ENCODE measurements around the gene PHF2. TPM values are rescaled to one million over a fixed set of nuclear protein-coding genes. Genes with fewer than 3 reads are reported as not detected.

The PHF2 gene
- total RNA-seq, 1 donor from 2014 or later, result 29.4 TPM

DNA sequence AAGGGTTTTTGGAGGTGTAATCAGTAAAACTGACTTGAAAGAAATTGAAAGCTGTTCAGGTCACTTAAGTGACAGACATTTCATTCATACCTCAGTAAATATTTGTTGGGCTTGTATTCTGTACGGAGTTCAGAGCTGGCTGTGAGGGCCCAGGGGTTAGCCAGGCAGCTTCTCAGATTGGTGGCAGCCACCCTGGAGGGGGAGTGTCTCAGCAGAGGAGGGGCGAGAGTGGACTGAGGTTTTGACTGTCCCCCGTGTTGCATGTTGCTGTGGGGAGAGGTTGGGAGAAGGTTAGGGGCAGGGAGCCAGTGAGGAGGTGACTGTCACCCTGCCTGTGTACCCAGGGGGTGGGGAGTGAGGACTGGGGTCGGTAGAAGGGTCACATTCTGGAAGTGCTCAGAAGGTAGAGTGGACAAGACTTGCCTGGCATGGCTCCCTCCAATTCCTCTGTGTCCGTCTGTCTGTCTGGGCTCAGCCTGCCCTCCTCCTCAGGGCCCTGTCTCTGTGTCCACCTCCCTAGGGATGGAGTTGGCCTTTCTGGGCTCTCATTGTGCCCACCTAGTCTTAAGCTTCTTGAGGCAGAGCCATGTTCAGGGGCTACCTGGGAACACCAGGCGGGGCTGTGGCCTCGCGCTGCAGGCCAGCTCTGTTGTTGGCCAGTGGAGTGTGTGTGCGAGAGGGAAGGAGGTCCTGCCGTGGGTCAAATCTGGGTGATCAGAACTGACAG lies 4.4 kb downstream of the PHF2 start:
- TF ChIP-seq, protein P1, sequence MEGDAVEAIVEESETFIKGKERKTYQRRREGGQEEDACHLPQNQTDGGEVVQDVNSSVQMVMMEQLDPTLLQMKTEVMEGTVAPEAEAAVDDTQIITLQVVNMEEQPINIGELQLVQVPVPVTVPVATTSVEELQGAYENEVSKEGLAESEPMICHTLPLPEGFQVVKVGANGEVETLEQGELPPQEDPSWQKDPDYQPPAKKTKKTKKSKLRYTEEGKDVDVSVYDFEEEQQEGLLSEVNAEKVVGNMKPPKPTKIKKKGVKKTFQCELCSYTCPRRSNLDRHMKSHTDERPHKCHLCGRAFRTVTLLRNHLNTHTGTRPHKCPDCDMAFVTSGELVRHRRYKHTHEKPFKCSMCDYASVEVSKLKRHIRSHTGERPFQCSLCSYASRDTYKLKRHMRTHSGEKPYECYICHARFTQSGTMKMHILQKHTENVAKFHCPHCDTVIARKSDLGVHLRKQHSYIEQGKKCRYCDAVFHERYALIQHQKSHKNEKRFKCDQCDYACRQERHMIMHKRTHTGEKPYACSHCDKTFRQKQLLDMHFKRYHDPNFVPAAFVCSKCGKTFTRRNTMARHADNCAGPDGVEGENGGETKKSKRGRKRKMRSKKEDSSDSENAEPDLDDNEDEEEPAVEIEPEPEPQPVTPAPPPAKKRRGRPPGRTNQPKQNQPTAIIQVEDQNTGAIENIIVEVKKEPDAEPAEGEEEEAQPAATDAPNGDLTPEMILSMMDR (IDR thresholded peaks at IDR 0.05), result no peak
- Mint-ChIP-seq H3K36me3 (ENCODE audit: low read depth) (no peaks in the 10 kb centered on the region), H3K27me3 (ENCODE audit: low read depth) (no peaks in the 10 kb centered on the region), H3K4me3 (ENCODE audit: unreplicated experiment) (no peak overlapping the region), H3K27ac (ENCODE audit: unreplicated experiment) (peak overlapping the region; percentile 59), H3K4me1 (ENCODE audit: low read depth) (peaks cover 55% of the 10 kb centered on the region), H3K9me3 (ENCODE audit: low read depth) (peaks cover 9% of the 10 kb centered on the region)
- no peak for DNase-seq (ENCODE audit: low spot score)

DNA sequence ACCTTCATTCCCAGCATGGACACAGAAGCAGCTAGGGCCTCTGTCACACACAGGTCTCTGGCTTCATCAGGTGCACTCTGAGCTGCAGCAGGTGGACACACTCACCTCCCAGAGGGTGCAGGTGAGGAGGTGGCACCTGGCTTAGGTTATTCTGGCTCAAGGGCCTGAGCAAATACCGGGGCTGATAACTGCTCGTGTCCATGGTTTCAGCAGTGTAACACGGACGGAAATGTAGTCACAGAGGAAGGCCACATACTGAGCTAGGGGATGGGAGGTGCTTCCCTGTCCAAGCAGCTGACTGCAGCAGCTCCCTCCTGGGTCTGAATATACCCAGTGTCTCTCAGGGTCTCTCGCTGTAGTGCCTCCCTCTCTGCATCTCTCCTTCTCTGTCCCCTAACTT lies 5.7 kb downstream of the PHF2 start:
- Mint-ChIP-seq H3K27me3 (ENCODE audit: low read depth) (no peaks in the 10 kb centered on the region), H3K9me3 (ENCODE audit: low read depth) (peaks cover 9% of the 10 kb centered on the region), H3K4me1 (ENCODE audit: low read depth) (peaks cover 55% of the 10 kb centered on the region), H3K27ac (ENCODE audit: unreplicated experiment) (peak overlapping the region; percentile 42), H3K4me3 (ENCODE audit: unreplicated experiment) (no peak overlapping the region), H3K36me3 (ENCODE audit: low read depth) (no peaks in the 10 kb centered on the region)
- DNase-seq (ENCODE audit: low spot score), result no peak
- TF ChIP-seq, protein P1 (IDR thresholded peaks at IDR 0.05), result no peak

DNA sequence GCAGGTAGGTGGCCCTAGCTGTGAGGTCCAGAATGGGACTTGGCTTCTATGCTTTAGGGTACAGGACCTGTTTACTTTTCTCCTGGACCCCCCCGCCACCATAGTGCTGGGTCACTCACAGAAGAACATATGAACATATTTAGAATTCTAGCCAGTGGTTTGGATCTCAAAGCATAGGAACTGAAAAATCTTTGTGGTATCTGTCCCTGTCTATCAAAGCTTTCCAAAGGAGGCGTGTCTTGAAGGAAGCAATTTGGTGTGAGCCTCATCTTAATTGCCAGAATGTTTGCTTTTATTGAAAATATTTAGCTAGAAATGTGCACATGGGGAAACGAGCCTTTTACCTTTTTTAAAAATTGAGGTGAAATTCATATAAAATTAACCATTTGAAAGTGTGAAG lies 6.2 kb downstream of the PHF2 start:
- no peak overlapping the region for H3K4me3 Mint-ChIP-seq (ENCODE audit: unreplicated experiment)
- H3K4me1 Mint-ChIP-seq (ENCODE audit: low read depth), result peaks cover 53% of the 10 kb centered on the region
- H3K36me3 Mint-ChIP-seq (ENCODE audit: low read depth), result no peaks in the 10 kb centered on the region
- peaks cover 9% of the 10 kb centered on the region for H3K9me3 Mint-ChIP-seq (ENCODE audit: low read depth)
- peak overlapping the region; percentile 25 for H3K27ac Mint-ChIP-seq (ENCODE audit: unreplicated experiment)
- H3K27me3 Mint-ChIP-seq (ENCODE audit: low read depth), result no peaks in the 10 kb centered on the region
- DNase-seq (ENCODE audit: low spot score), result no peak
- TF ChIP-seq, protein P1 (IDR thresholded peaks at IDR 0.05), result no peak

DNA sequence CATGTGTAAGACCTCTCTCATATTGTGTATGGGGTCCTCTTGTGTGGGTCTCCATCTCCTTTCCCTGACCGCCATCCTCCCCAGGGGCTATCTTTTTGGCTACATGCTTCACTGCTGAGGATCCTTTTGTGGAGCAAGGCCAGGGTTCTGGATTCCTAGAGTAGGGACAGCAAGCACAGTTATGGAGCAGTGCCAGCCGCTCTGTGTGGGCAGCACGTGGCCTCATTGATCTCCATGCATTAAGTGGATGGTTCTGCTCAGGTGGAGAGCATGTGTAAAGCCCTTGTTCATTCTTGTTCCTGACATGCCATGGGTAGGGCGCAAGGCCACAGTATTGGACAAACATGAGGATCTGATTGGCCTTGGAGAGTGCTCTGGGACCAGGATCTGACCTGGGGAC lies 8.9 kb downstream of the PHF2 start:
- H3K27ac Mint-ChIP-seq (ENCODE audit: unreplicated experiment), result no peak overlapping the region
- H3K4me1 Mint-ChIP-seq (ENCODE audit: low read depth), result peaks cover 43% of the 10 kb centered on the region
- no peak for DNase-seq (ENCODE audit: low spot score)
- H3K36me3 Mint-ChIP-seq (ENCODE audit: low read depth), result no peaks in the 10 kb centered on the region
- TF ChIP-seq, protein P1 (IDR thresholded peaks at IDR 0.05), result no peak
- H3K9me3 Mint-ChIP-seq (ENCODE audit: low read depth), result peaks cover 9% of the 10 kb centered on the region
- no peaks in the 10 kb centered on the region for H3K27me3 Mint-ChIP-seq (ENCODE audit: low read depth)
- no peak overlapping the region for H3K4me3 Mint-ChIP-seq (ENCODE audit: unreplicated experiment)

DNA sequence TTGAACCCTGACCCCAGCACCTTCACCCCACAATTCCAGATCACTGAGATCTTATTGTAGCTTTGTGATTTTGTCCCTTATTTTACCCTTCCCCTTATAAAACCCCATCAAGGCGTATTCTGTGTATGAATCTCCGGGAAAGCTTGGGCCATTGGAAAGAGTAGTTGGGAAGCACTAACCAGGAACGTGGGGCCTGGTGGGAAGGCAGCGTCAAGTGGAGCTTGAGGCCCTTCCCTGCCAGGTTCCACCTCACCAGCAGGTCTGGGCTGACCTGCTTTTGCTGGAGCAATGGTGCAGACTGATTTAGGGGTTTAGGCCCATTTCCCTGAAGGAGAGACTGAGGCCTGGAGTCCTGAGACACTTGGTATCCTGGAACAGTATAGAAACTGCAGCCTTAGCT lies 9.3 kb downstream of the PHF2 start:
- peaks cover 9% of the 10 kb centered on the region for H3K9me3 Mint-ChIP-seq (ENCODE audit: low read depth)

More for the DNA sequence above, 9.3 kb downstream of the PHF2 start:
- no peak for DNase-seq (ENCODE audit: low spot score)
- H3K4me3 Mint-ChIP-seq (ENCODE audit: unreplicated experiment), result no peak overlapping the region
- no peak overlapping the region for H3K27ac Mint-ChIP-seq (ENCODE audit: unreplicated experiment)
- TF ChIP-seq, protein P1 (IDR thresholded peaks at IDR 0.05), result no peak
- no peaks in the 10 kb centered on the region for H3K27me3 Mint-ChIP-seq (ENCODE audit: low read depth)
- no peaks in the 10 kb centered on the region for H3K36me3 Mint-ChIP-seq (ENCODE audit: low read depth)
- peaks cover 40% of the 10 kb centered on the region for H3K4me1 Mint-ChIP-seq (ENCODE audit: low read depth)

Measured in chondrocyte (in vitro differentiated cells).